HFF-Myc (cell line): ENCODE results near the gene AGFG1.

Source experiments
- DNase-seq: peaks from one replicate; pipeline ENCODE4 v3.0.0-alpha.2; 2011; ENCODE audit warnings: low read depth; ENCODE audit errors: extremely low read depth
- H3K4me3 ChIP-seq: replicated peaks from 2 replicates; pipeline ENCODE4 v1.5.1; 2011; ENCODE audit warnings: low read depth, mild to moderate bottlenecking, control low read depth, low read length
- TF ChIP-seq, protein P1 (sequence below): IDR thresholded peaks from 2 replicates; pipeline ENCODE4 v1.5.1; 2012; ENCODE audit warnings: mild to moderate bottlenecking, low read depth, low read length, control low read depth; ENCODE audit errors: missing control alignments

The AGFG1 gene

DNA sequence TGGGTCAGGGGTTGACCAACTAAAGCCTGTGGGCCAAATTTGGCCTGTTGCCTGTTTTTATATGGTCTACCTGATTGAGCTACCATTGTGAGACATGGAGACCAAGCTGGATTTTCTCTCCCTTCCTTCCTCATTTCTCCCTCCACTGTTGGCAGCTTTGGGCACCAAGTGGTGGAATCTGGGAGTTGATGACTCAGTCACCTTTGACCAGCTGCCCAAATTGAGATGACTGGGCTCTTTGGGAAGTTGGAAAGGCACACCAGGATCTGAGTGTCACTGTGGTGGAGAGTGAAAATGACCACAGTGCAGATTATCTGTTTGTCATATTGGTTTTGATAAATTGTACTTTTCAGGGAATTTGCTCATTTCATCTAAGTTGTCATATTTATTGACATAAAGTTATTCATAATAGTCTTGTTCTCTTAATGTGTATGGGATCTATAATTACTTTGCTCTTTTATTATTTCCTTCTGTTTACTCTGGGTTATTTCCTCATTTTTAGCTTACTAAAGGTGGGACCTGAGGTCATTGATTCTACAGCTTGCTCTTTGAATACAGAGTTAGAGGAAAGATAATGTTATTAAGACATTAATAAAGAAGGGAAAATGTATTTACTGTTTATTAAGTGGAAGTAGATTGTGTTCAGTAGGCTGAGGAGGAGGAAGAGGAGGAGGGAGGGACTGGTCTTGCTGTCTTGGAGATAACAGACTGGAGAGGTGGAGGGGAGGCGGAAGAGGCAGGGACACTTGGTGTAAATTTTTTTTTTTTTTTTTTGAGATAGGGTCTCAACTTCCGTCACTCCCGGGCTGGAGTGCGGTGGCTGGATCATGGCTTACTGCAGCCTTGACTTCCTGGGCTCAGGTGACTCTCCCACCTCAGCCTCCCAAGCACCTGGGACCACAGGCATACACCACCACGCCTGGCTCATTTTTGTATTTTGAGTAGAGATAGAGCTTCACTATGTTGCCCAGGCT lies 31.8 kb downstream of the AGFG1 start:
- no peak for DNase-seq
- no peak overlapping the region for H3K4me3 ChIP-seq
- TF ChIP-seq, protein P1, sequence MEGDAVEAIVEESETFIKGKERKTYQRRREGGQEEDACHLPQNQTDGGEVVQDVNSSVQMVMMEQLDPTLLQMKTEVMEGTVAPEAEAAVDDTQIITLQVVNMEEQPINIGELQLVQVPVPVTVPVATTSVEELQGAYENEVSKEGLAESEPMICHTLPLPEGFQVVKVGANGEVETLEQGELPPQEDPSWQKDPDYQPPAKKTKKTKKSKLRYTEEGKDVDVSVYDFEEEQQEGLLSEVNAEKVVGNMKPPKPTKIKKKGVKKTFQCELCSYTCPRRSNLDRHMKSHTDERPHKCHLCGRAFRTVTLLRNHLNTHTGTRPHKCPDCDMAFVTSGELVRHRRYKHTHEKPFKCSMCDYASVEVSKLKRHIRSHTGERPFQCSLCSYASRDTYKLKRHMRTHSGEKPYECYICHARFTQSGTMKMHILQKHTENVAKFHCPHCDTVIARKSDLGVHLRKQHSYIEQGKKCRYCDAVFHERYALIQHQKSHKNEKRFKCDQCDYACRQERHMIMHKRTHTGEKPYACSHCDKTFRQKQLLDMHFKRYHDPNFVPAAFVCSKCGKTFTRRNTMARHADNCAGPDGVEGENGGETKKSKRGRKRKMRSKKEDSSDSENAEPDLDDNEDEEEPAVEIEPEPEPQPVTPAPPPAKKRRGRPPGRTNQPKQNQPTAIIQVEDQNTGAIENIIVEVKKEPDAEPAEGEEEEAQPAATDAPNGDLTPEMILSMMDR: no peak

DNA sequence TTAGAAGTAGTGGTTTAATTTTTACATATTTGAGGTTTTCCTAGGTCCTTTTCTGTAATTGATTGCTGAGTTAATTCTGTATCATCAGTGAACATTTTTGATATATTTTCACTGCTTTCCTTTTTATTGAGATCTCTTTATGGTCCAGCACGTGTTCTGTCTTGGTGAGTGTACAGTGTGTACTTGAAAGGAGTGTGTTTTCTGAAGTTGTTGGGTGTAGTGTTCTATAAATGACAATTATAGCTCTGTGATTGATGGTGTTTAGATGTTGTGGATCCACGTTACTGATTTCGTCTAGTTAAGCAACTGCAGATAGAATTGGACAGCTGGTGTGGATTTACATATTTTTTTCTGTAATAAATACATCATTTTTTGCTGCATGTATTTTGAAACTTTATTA lies 32.7 kb downstream of the AGFG1 start:
- DNase-seq: no peak
- TF ChIP-seq, protein P1: no peak
- no peak overlapping the region for H3K4me3 ChIP-seq

DNA sequence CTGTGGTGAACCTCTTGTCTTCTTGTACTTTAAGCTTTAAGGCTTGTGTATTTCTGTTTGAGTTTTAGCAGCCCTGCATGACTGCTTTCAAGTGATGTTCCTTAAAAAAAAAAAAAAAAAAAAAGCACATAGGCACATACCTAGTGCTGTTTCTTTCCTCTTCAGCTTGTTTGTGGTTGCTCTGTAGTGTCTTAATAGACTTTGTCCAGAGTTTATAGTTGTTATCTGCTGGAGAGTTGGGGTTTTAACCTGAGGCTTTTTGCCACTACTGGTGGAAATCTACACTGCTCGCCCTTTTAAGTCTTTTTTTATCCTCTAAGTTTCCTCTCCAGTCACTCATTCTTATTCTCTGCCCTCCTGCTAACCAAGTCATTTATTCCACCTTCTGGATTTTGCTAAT lies 34.5 kb downstream of the AGFG1 start:
- no peak for DNase-seq
- H3K4me3 ChIP-seq: no peak overlapping the region
- TF ChIP-seq, protein P1: no peak

DNA sequence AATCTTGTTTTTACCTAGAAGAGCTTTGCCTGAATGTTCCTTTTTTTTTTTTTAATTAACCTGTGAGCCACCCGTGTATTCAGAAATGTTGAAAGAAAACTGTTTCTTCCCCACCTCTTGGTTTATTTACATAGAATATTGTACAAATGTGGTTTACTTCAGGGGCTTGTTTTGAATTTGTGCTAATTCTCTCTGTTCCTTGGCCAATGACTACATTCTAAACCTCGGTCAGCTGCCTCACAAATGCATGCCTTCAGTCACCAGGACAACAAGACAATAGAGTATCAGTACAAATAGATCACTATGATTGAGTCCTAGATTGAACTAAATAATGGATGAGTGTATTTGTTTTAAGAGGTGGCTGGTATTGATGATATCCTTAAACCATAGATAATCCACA lies 36.0 kb downstream of the AGFG1 start:
- TF ChIP-seq, protein P1: no peak
- no peak overlapping the region for H3K4me3 ChIP-seq
- DNase-seq: no peak

DNA sequence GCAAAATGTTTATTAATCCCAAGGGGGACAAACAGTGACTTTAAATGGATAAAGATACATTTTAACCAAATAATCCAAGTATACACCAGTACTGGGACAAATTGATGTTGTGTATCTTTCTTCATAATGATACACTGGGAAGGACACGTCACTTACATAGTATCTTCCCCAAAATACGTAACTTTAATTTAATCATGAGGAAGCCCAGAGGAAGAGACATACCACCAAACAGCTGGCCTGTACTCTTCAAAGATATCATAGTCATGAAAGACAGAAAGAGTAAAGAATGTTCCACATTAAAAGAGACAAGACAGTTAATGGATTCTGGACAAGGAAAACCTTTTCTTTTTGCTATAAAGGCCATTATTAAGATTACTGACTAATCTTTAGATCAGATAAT lies 37.1 kb downstream of the AGFG1 start:
- no peak overlapping the region for H3K4me3 ChIP-seq
- DNase-seq: no peak
- TF ChIP-seq, protein P1: no peak

DNA sequence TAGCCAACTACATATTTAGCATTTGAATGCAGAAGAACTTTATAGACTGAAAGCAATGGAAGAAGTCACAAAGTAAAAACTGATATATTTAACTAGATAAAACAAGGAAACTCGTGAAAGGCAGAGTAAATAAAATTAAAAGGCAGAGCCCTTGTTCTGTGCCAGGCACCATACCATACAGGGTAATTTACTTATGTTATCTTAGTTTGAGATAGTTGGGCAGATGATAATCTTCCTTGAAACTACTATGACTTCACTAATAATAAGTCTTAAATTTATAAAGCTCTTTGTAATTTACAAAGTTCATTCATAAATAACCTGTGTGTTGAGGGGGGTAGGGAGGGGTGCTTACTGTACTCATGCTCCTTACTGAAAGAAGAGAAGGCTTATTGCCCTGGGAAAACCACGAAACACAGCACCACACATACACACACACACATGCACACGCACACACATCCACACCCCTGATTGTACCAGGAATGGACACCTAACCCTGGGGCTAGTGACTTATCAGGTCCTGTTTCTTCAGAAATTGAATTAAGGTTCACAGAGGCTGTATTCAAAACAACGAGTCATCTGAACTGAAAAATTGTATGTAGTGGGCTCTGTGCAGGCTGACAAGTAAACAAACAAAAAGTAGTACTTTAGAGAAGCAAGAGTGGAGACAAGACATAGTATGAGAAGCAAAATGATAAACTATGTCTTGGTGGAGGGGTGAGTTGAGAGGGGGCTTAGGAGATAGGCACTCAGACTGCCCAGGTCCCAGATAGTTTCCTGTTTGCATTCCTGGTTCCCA lies 38.1 kb downstream of the AGFG1 start:
- DNase-seq: no peak
- no peak overlapping the region for H3K4me3 ChIP-seq
- TF ChIP-seq, protein P1: no peak
